Measurements from ENCODE around the gene GSC2.

GRCh38 chr22:19139001-19139356 is 11.1 kb downstream of the GSC2 start:
- no peak for TF ChIP-seq CTCF (conservative IDR thresholded peaks at IDR 0.05; ENCODE audit: low read length)
- no peak for TF ChIP-seq EZH2phosphoT487 (IDR thresholded peaks at IDR 0.05; ENCODE audit: borderline replicate concordance)
